ENCODE measurements around the gene RELCH.

Gene RELCH

DNA sequence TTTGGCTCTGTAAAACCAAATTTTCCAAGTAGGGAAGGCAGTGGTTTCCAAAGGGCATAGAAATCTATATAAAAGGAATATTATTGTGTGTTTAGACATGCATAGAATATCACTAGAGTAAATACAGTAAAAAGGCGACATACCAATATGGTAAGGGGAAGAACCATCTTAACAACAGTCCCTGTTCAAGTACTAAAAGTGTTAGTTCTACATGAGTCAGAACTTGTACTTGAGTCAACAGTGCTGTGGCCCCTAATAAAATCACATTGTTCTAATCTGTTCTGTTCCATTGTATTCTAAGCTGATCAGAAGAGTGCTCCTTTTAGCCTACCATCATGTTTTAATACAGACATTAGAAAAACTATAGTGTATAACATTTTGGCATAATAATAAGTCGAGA, 102.0 kb downstream of the RELCH start:
- Histone ChIP-seq H3K9me3 (ENCODE audit: low read depth, low read length) (peaks cover 3% of the 10 kb centered on the region; the same call in 1 of the 2 replicates), H3K4me3 (no peak overlapping the region), H3K36me3 (ENCODE audit: insufficient read depth, low read length) (peaks cover 4% of the 10 kb centered on the region; the same call in 1 of the 2 replicates), H3K9ac (ENCODE audit: insufficient read length) (no peak overlapping the region), H3K27ac (no peak overlapping the region)
- no peak for TF ChIP-seq EZH2 (IDR thresholded peaks at IDR 0.05)
- no peak for TF ChIP-seq POLR2AphosphoS5 (IDR thresholded peaks at IDR 0.05; ENCODE audit: borderline replicate concordance, low read depth, low read length)
- TF ChIP-seq FOXP2 (optimal IDR thresholded peaks at IDR 0.05; ENCODE audit: control extremely low read depth, extremely low read length, insufficient read depth): no peak
- DNase-seq (ENCODE audit: low read depth, low spot score): no peak

DNA sequence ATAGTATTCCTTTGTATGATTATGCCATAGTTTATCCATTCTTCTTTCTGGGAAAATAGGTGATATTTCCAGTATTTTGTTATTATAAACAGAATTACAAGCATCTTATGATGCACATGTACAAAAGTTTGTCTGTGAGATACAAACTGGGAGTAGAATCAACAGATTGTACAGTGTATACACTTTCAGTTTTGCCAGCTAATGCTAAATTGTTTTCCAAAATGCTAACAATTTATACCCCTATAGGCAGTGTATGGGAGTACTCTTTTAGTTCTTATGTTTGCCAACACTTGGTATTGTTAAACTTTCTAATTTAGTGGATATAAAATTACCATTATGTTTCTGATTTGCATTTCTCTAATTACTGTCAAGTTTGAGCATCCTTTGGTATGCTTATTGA, 107.0 kb downstream of the RELCH start:
- no peak for DNase-seq (ENCODE audit: low read depth, low spot score)
- Histone ChIP-seq H3K36me3 (ENCODE audit: insufficient read depth, low read length) (no peaks in the 10 kb centered on the region; the same call in 1 of the 2 replicates), H3K27ac (no peak overlapping the region), H3K9me3 (ENCODE audit: low read depth, low read length) (peaks cover 3% of the 10 kb centered on the region; the same call in 1 of the 2 replicates), H3K4me3 (no peak overlapping the region), H3K9ac (ENCODE audit: insufficient read length) (no peak overlapping the region)
- TF ChIP-seq EZH2 (IDR thresholded peaks at IDR 0.05): no peak
- TF ChIP-seq POLR2AphosphoS5 (IDR thresholded peaks at IDR 0.05; ENCODE audit: borderline replicate concordance, low read depth, low read length): no peak
- no peak for TF ChIP-seq FOXP2 (optimal IDR thresholded peaks at IDR 0.05; ENCODE audit: control extremely low read depth, extremely low read length, insufficient read depth)

DNA sequence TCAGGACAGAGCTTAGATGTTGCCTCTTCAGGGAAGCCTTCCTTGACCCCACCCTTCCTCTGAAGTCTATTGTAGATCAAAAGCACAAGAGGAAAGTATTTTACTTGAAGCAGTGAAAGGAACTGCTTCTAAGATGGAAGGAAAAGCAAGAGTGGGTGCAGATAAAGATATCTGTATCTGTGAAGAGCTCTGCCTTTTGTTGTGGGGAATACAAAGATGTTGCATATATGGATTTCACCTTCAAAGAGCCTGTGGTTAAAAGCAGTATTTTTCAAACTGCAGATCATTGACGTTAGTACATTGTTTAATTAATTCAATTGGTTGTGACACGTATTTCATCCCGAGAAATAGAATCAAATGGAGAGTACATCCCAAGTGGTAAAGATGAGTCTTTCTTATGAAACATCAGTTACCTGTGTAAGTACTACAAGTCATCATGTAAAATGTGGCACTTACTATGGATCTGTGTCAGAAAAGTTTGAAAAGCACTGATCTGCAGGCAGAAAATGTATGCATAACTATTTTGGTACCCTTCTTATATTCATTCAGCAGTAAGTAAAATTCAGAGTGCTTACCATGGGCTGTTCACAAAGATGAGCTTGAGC, 113.4 kb downstream of the RELCH start:
- H3K36me3 ChIP-seq (ENCODE audit: insufficient read depth, low read length): no peaks in the 10 kb centered on the region
- no peaks in the 10 kb centered on the region for H3K9me3 ChIP-seq (ENCODE audit: low read depth, low read length)
- H3K27ac ChIP-seq: no peak overlapping the region
- TF ChIP-seq FOXP2 (optimal IDR thresholded peaks at IDR 0.05; ENCODE audit: control extremely low read depth, extremely low read length, insufficient read depth) (no peak), POLR2AphosphoS5 (IDR thresholded peaks at IDR 0.05; ENCODE audit: borderline replicate concordance, low read depth, low read length) (no peak), EZH2 (IDR thresholded peaks at IDR 0.05) (no peak)
- no peak for DNase-seq (ENCODE audit: low read depth, low spot score)
- H3K9ac ChIP-seq (ENCODE audit: insufficient read length): no peak overlapping the region
- H3K4me3 ChIP-seq: no peak overlapping the region

DNA sequence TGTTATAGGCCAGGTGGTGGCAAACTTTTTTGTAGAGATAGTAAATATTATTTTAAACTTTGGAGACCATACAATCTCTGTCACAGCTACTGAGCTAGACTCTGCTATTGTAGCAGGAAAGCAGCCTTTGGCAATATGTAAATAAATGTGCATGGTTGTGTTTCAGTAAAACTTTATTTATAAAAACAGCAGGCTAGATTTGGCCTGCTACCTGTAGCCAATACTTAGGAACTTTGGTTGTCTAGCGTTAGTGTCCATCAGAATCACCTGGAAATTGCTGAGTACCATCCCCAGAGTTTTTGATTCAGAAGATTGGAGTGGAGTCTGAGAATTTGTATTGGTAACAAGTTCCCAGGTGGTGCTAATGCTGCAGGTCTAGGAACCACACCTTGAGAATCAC, 114.3 kb downstream of the RELCH start:
- TF ChIP-seq EZH2 (IDR thresholded peaks at IDR 0.05) (no peak), FOXP2 (optimal IDR thresholded peaks at IDR 0.05; ENCODE audit: control extremely low read depth, extremely low read length, insufficient read depth) (no peak)
- DNase-seq (ENCODE audit: low read depth, low spot score): no peak
- no peak overlapping the region for H3K4me3 ChIP-seq
- no peaks in the 10 kb centered on the region for H3K36me3 ChIP-seq (ENCODE audit: insufficient read depth, low read length)
- no peak overlapping the region for H3K27ac ChIP-seq
- no peak overlapping the region for H3K9ac ChIP-seq (ENCODE audit: insufficient read length)
- no peaks in the 10 kb centered on the region for H3K9me3 ChIP-seq (ENCODE audit: low read depth, low read length)

DNA sequence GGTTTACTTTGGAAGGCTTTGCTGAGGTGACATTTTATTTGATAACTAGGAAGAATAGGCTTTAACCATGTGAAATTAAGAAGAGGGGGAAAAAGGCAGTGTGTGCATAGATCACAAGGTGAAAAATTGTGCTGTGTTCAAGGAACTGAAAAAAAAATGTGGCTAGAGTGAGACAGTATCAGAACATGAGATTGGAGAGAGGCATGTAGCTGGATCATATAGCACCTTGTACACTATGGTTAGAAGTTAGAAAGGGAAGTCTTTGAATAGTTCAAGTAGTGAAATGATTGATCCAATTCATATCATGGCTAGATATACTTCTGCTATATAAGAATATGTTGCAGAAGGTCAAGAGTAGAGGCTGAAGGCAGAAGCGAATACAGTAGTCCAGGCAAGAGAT, 125.8 kb downstream of the RELCH start:
- TF ChIP-seq EZH2 (IDR thresholded peaks at IDR 0.05) (no peak), FOXP2 (optimal IDR thresholded peaks at IDR 0.05; ENCODE audit: control extremely low read depth, extremely low read length, insufficient read depth) (no peak), POLR2AphosphoS5 (IDR thresholded peaks at IDR 0.05; ENCODE audit: borderline replicate concordance, low read depth, low read length) (no peak)
- no peak overlapping the region for H3K9ac ChIP-seq (ENCODE audit: insufficient read length)

DNA sequence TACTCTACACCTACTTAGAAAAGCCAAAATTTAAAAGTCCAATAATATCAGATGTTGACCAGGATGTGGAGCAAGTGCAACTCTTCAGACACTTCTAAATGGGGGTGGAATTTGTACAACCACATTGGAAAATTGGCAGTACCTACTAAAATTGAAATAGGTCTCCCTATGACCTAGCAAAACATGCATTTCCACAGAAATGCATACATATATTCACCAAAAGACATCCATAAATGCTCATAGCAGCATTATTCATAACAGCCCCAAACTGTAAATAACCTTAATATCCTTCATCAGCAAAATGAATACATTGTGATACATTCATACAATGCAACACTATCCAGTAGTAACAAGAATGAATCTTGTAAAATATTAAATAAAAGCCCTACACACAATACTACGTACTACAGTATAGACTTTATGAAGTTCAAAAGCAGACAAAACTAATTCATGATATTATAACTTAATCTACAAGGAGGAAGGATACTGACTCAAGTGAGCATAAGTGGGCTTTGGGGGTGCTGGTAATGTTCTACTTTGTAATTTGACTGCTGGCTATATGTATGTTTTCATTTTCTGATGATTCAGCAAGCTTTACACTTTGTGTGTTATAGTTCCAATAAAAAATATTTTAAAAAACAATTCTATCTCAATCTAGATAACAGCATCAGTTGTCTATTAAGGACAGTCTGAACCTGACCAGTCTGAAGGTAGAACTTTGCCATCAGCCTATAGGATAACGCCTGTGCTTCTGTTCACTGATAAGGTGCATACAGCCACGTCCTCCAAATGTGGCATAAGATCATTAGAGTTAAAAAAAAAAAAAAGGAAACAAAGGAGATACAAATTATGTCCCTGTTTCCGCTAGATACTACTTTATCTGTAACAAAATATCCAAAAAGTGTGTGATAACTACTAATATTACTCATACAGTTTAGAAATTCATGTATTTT, 131.4 kb downstream of the RELCH start:
- no peaks in the 10 kb centered on the region for H3K9me3 ChIP-seq (ENCODE audit: low read depth, low read length)
- H3K4me3 ChIP-seq: no peak overlapping the region

More for the DNA sequence above, 125.8 kb downstream of the RELCH start:
- no peak for DNase-seq (ENCODE audit: low read depth, low spot score)
- H3K27ac ChIP-seq: no peak overlapping the region
- no peak overlapping the region for H3K4me3 ChIP-seq
- no peaks in the 10 kb centered on the region; the same call in 1 of the 2 replicates for H3K36me3 ChIP-seq (ENCODE audit: insufficient read depth, low read length)
- H3K9me3 ChIP-seq (ENCODE audit: low read depth, low read length): no peaks in the 10 kb centered on the region

DNA sequence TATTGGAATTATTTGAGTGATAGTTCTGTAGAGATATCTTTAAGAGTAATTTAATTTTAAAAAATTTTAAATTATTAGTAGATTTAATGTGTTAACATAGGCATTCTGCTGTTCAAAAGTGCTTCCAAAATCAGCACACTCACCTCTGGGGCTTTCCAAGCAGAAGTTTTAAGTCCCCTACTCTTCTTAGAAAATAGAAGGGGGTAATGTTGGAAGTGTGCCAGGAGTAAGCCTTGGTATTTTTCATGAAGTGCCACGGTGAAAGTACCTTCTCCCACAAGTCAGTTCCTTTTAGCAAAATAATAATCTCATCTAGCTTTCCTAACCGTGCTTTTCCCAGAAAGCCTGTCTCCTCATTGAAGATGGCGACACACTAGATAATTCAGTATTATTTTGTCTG, 134.1 kb downstream of the RELCH start:
- H3K27ac ChIP-seq: no peak overlapping the region
- TF ChIP-seq POLR2AphosphoS5 (IDR thresholded peaks at IDR 0.05; ENCODE audit: borderline replicate concordance, low read depth, low read length): no peak
- TF ChIP-seq FOXP2 (optimal IDR thresholded peaks at IDR 0.05; ENCODE audit: control extremely low read depth, extremely low read length, insufficient read depth): no peak
- no peak overlapping the region for H3K4me3 ChIP-seq
- H3K9me3 ChIP-seq (ENCODE audit: low read depth, low read length): no peaks in the 10 kb centered on the region
- no peaks in the 10 kb centered on the region for H3K36me3 ChIP-seq (ENCODE audit: insufficient read depth, low read length)
- DNase-seq (ENCODE audit: low read depth, low spot score): no peak
- no peak overlapping the region for H3K9ac ChIP-seq (ENCODE audit: insufficient read length)

More for the DNA sequence above, 131.4 kb downstream of the RELCH start:
- Histone ChIP-seq H3K36me3 (ENCODE audit: insufficient read depth, low read length) (no peaks in the 10 kb centered on the region), H3K27ac (no peak overlapping the region), H3K9ac (ENCODE audit: insufficient read length) (no peak overlapping the region)
- TF ChIP-seq POLR2AphosphoS5 (IDR thresholded peaks at IDR 0.05; ENCODE audit: borderline replicate concordance, low read depth, low read length): no peak
- no peak for TF ChIP-seq FOXP2 (optimal IDR thresholded peaks at IDR 0.05; ENCODE audit: control extremely low read depth, extremely low read length, insufficient read depth)
- no peak for TF ChIP-seq EZH2 (IDR thresholded peaks at IDR 0.05)
- DNase-seq (ENCODE audit: low read depth, low spot score): no peak

DNA sequence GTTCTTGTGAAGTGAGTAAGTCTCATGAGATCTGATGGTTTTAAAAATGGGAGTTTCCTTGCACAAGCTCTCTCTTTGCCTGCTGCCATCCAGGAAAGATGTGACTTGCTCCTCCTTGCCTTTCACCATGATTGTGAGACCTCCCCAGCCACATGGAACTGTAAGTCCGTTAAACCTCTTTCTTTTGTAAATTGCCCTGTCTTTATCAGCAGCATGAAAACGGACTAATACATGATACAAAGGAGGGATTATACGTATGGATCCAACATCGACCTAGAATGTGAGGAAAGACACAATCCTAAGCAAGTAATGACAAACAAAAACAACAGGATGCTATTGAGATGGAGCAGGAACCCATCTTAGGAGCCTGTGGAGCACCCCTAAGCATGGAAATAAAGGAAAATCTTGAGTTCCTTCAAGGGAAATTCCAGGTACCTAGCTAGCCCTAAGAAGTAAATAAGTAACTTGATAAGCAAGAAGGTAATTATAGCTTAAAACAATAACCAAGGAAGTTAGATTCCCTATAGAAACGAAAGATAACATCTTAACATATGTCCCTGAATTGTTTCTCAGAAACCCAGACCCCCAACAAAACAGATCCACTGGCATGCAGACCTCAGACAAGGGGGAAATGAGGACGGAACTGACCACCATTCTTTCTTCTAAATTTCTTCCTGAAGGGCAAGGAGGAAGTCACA, 136.6 kb downstream of the RELCH start:
- Histone ChIP-seq H3K9ac (ENCODE audit: insufficient read length) (no peak overlapping the region), H3K9me3 (ENCODE audit: low read depth, low read length) (no peaks in the 10 kb centered on the region), H3K4me3 (no peak overlapping the region), H3K27ac (no peak overlapping the region), H3K36me3 (ENCODE audit: insufficient read depth, low read length) (no peaks in the 10 kb centered on the region)
- TF ChIP-seq EZH2 (IDR thresholded peaks at IDR 0.05): no peak
- DNase-seq (ENCODE audit: low read depth, low spot score): no peak

Data from SK-N-MC (cell line).